HEK293 (cell line): Measurements from ENCODE around the gene KLF2.

ENCODE experiments used
- CTCF ChIA-PET: fragments of 350-600 bp; formaldehyde crosslinking; extraction: SDS; loops from one replicate; lab custom pipeline; 2021; ENCODE audit warnings: antibody characterized with exemption; lab: Yijun Ruan, JAX
- POLR2A ChIA-PET: fragments of 300-600 bp; formaldehyde crosslinking; extraction: SDS; loops from one replicate; lab custom pipeline; 2020; ENCODE audit warnings: antibody characterized with exemption, inconsistent platforms; lab: Yijun Ruan, JAX
- H3K27ac ChIP-seq: fragments of 200-500 bp; sonication (Bioruptor generic); 2 replicates; pipeline ENCODE4 v1.5.1; 2014; ENCODE audit warnings: low read depth, low read length, control low read depth, inconsistent platforms; ENCODE audit errors: extremely low read depth
- H3K36me3 ChIP-seq, 2 experiments: fragments of 200-500 bp in 1 of 2; sonication (Bioruptor generic) in 1 of 2; 1 replicate in 1 of 2; 2 replicates in 1 of 2; pipeline ENCODE4 v1.5.1; 2014 to 2017; ENCODE audit warnings: inconsistent platforms in 2 of 2, low read length in 2 of 2; ENCODE audit not compliant: control insufficient read depth in 2 of 2, insufficient read depth in 1 of 2
- H3K4me1 ChIP-seq: fragments of 200-500 bp; sonication (Bioruptor generic); 2 replicates; pipeline ENCODE4 v1.5.1; 2014; ENCODE audit warnings: mild to moderate bottlenecking, low read length, inconsistent platforms; ENCODE audit not compliant: control insufficient read depth, insufficient read depth
- H3K4me3 ChIP-seq: 2 replicates; pipeline ENCODE4 v1.5.1; 2011; ENCODE audit warnings: low read depth, mild to moderate bottlenecking, control low read depth, low read length, moderate library complexity
- H3K9me3 ChIP-seq: fragments of 200-500 bp; sonication (Bioruptor generic); 2 replicates; pipeline ENCODE4 v1.5.1; 2014; ENCODE audit warnings: low read depth, low read length, inconsistent platforms; ENCODE audit not compliant: control insufficient read depth, insufficient read depth
- GFI1B ChIP-seq: fragments of 450-650 bp; formaldehyde crosslinking; IDR thresholded peaks from 2 replicates; pipeline ENCODE4 v1.5.1; 2016; ENCODE audit warnings: missing biosample characterization, missing genetic modification characterization
- IKZF3 ChIP-seq: fragments of 450-650 bp; IDR thresholded peaks from 2 replicates; pipeline ENCODE4 v1.5.0; 2018; ENCODE audit warnings: missing biosample characterization, mild to moderate bottlenecking, missing genetic modification characterization, moderate library complexity
- MZF1 ChIP-seq: fragments of 450-650 bp; formaldehyde crosslinking; IDR thresholded peaks from 2 replicates; pipeline ENCODE4 v1.5.1; 2017; ENCODE audit warnings: missing biosample characterization, missing genetic modification characterization, borderline replicate concordance
- OSR2 ChIP-seq: fragments of 450-650 bp; formaldehyde crosslinking; IDR thresholded peaks from 2 replicates; pipeline ENCODE4 v1.5.1; 2016; ENCODE audit warnings: missing biosample characterization, missing genetic modification characterization
- SCRT1 ChIP-seq: fragments of 450-650 bp; formaldehyde crosslinking; IDR thresholded peaks from 2 replicates; pipeline ENCODE4 v1.5.1; 2016; ENCODE audit warnings: missing biosample characterization, missing genetic modification characterization, borderline replicate concordance
- SCRT2 ChIP-seq: fragments of 450-650 bp; formaldehyde crosslinking; IDR thresholded peaks from 2 replicates; pipeline ENCODE4 v1.5.1; 2016; ENCODE audit warnings: missing biosample characterization, missing genetic modification characterization
- ZBTB17 ChIP-seq: fragments of 450-650 bp; formaldehyde crosslinking; IDR thresholded peaks from 2 replicates; pipeline ENCODE4 v1.5.1; 2016; ENCODE audit warnings: missing biosample characterization, missing genetic modification characterization
- ZNF140 ChIP-seq: fragments of 450-650 bp; formaldehyde crosslinking; IDR thresholded peaks from 2 replicates; pipeline ENCODE4 v1.5.1; 2016; ENCODE audit warnings: missing biosample characterization, missing genetic modification characterization
- ZNF174 ChIP-seq: fragments of 450-650 bp; formaldehyde crosslinking; IDR thresholded peaks from 2 replicates; pipeline ENCODE4 v1.5.0; 2017; ENCODE audit warnings: missing biosample characterization, mild to moderate bottlenecking, missing genetic modification characterization
- ZNF266 ChIP-seq: fragments of 450-650 bp; formaldehyde crosslinking; IDR thresholded peaks from 2 replicates; pipeline ENCODE4 v1.5.1; 2016; ENCODE audit warnings: missing biosample characterization, missing genetic modification characterization, low read depth
- ZNF274 ChIP-seq, 2 experiments: fragments of 200-500 bp in 1 of 2; fragments of 450-650 bp in 1 of 2; sonication (Bioruptor generic) in 1 of 2; formaldehyde crosslinking in 1 of 2; IDR thresholded peaks; 2 replicates each; pipeline versions ENCODE4 v1.5.1 to v1.6.1; 2014 to 2016; ENCODE audit warnings: borderline replicate concordance in 1 of 2, inconsistent platforms in 1 of 2, low read length in 1 of 2, missing biosample characterization in 1 of 2, missing genetic modification characterization in 1 of 2
- ZNF37A ChIP-seq: fragments of 450-650 bp; IDR thresholded peaks from 2 replicates; pipeline ENCODE4 v1.5.1; 2018; ENCODE audit warnings: missing biosample characterization, missing genetic modification characterization
- ZNF488 ChIP-seq: fragments of 450-650 bp; formaldehyde crosslinking; IDR thresholded peaks from 2 replicates; pipeline ENCODE4 v1.5.1; 2016; ENCODE audit warnings: missing biosample characterization, missing genetic modification characterization
- ZNF555 ChIP-seq: fragments of 450-650 bp; formaldehyde crosslinking; conservative IDR thresholded peaks from 2 replicates; pipeline ENCODE4 v1.5.1; 2017; ENCODE audit warnings: missing biosample characterization, mild to moderate bottlenecking, missing genetic modification characterization, inconsistent platforms
- ZSCAN16 ChIP-seq: fragments of 450-650 bp; formaldehyde crosslinking; IDR thresholded peaks from 2 replicates; pipeline ENCODE4 v1.5.1; 2016; ENCODE audit warnings: missing biosample characterization, missing genetic modification characterization
- TF ChIP-seq, protein P1 (sequence below): fragments of 450-650 bp; formaldehyde crosslinking; IDR thresholded peaks from 2 replicates; pipeline ENCODE4 v1.5.1; 2016; ENCODE audit warnings: missing biosample characterization, missing genetic modification characterization
- TF ChIP-seq, protein P2 (sequence below): fragments of 450-650 bp; formaldehyde crosslinking; IDR thresholded peaks from 2 replicates; pipeline ENCODE4 v1.5.1; 2016; ENCODE audit warnings: missing biosample characterization, missing genetic modification characterization, low read depth

The KLF2 gene

DNA sequence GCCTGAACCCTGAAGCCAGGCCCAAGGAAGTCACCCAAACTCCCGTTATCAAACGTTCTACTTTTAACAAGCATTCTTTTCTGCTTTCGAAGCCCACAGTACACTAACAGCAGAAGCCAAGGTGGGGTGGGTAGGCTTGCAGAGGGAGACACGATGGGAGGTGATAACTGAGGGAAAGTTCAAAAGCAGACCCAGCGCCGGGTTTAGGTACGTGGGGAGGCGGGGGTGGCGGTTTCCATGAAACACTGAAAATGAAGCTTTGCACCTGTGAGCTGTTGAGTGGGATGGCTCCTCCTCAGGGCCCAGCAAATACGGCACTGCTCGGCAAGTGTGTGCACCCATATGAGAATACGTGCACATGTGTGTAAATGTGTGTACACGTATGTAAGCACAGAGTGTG lies 49.8 kb downstream of the KLF2 start (continued):
- no peak for TF ChIP-seq ZNF174

GRCh38 chr19:16375157-16375935 lies 50.7 kb downstream of the KLF2 start:
- ChIA-PET POLR2A (no interaction called here), CTCF (interaction anchor here (0.6 to 1.9 kb wide), 2 partner anchors 130 to 355 kb away, joined by 3 to 6 read pairs; no protein-coding TSS in a partner anchor)
- 0 out of 2 replicates have a peak, but pooled peaks have one; percentile 9 for TF ChIP-seq SCRT1 (tag by site-specific recombination)
- no peak for TF ChIP-seq ZNF555 (tag by site-specific recombination)
- TF ChIP-seq SCRT2 (tag by site-specific recombination) = 0 out of 2 replicates have a peak, but pooled peaks have one; percentile 40
- Histone ChIP-seq H3K27ac (no peak overlapping the region), H3K4me3 (no peak overlapping the region), H3K9me3 (no peaks in the 10 kb centered on the region), H3K36me3 (peaks cover 0 to 65% of the 10 kb centered on the region in 2 experiments; a peak in 1 of 3 replicates), H3K4me1 (no peaks in the 10 kb centered on the region)

- Histone ChIP-seq H3K9me3 (no peaks in the 10 kb centered on the region), H3K36me3 (peaks cover 0 to 65% of the 10 kb centered on the region in 2 experiments; a peak in 1 of 3 replicates), H3K4me3 (no peak overlapping the region), H3K4me1 (no peaks in the 10 kb centered on the region), H3K27ac (no peak overlapping the region)
- POLR2A ChIA-PET = no interaction called here
- CTCF ChIA-PET = interaction anchor here (0.6 to 2.4 kb wide), 4 partner anchors 10 to 355 kb away, joined by 3 to 12 read pairs (median 6); no protein-coding TSS in a partner anchor
- TF ChIP-seq IKZF3 (no peak), MZF1 (no peak)
These were observed 51.2 kb downstream of the KLF2 start for GRCh38 chr19:16375936-16376185.

- Histone ChIP-seq H3K9me3 (no peaks in the 10 kb centered on the region), H3K36me3 (peaks cover 0 to 67% of the 10 kb centered on the region in 2 experiments; a peak in 1 of 3 replicates), H3K27ac (no peak overlapping the region), H3K4me1 (no peaks in the 10 kb centered on the region), H3K4me3 (no peak overlapping the region)
- CTCF ChIA-PET = interaction anchor here (0.6 to 2.4 kb wide), 7 partner anchors 10 to 356 kb away, joined by 3 to 12 read pairs (median 6); no protein-coding TSS in a partner anchor
- TF ChIP-seq, protein P1, sequence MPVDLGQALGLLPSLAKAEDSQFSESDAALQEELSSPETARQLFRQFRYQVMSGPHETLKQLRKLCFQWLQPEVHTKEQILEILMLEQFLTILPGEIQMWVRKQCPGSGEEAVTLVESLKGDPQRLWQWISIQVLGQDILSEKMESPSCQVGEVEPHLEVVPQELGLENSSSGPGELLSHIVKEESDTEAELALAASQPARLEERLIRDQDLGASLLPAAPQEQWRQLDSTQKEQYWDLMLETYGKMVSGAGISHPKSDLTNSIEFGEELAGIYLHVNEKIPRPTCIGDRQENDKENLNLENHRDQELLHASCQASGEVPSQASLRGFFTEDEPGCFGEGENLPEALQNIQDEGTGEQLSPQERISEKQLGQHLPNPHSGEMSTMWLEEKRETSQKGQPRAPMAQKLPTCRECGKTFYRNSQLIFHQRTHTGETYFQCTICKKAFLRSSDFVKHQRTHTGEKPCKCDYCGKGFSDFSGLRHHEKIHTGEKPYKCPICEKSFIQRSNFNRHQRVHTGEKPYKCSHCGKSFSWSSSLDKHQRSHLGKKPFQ (tag by site-specific recombination) = no peak
- no peak for TF ChIP-seq OSR2 (tag by site-specific recombination)
- TF ChIP-seq GFI1B (tag by site-specific recombination) = no peak
- no peak for TF ChIP-seq MZF1
- TF ChIP-seq ZNF140 (tag by site-specific recombination) = no peak
- TF ChIP-seq ZNF266 (tag by site-specific recombination) = no peak
- TF ChIP-seq ZSCAN16 (tag by site-specific recombination) = no peak
- TF ChIP-seq ZBTB17 (tag by site-specific recombination) = no peak
- no peak for TF ChIP-seq ZNF37A (tag by site-specific recombination)
- TF ChIP-seq, protein P2, sequence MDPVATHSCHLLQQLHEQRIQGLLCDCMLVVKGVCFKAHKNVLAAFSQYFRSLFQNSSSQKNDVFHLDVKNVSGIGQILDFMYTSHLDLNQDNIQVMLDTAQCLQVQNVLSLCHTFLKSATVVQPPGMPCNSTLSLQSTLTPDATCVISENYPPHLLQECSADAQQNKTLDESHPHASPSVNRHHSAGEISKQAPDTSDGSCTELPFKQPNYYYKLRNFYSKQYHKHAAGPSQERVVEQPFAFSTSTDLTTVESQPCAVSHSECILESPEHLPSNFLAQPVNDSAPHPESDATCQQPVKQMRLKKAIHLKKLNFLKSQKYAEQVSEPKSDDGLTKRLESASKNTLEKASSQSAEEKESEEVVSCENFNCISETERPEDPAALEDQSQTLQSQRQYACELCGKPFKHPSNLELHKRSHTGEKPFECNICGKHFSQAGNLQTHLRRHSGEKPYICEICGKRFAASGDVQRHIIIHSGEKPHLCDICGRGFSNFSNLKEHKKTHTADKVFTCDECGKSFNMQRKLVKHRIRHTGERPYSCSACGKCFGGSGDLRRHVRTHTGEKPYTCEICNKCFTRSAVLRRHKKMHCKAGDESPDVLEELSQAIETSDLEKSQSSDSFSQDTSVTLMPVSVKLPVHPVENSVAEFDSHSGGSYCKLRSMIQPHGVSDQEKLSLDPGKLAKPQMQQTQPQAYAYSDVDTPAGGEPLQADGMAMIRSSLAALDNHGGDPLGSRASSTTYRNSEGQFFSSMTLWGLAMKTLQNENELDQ = no peak
- no peak for TF ChIP-seq ZNF274 (IDR thresholded peaks at IDR 0.05; ENCODE audit: low read length)
- TF ChIP-seq ZNF274 (tag by site-specific recombination; IDR thresholded peaks at IDR 0.05; ENCODE audit: borderline replicate concordance) = no peak
- TF ChIP-seq ZNF488 (tag by site-specific recombination) = no peak
- TF ChIP-seq, all 188 proteins: peak for 0
- POLR2A ChIA-PET = no interaction called here
These were observed 51.6 kb downstream of the KLF2 start for GRCh38 chr19:16376241-16376640.
